ENCODE measurements around the gene GUCD1. TPM values are rescaled to one million over a fixed set of nuclear protein-coding genes. Genes with fewer than 3 reads are reported as not detected.

The GUCD1 gene
- total and polyA plus RNA-seq, 2 of the 13 experiments (the other 11 are each of a cell fraction or from before 2014, with no cell fraction given) = 128 to 245 TPM

GRCh38 chr22:24592851-24593558, 38.1 kb upstream of the GUCD1 start, which contains the start of gene LRRC75B:
LRRC75B (minus strand) TSS chr22:24593073; CDS start chr22:24593039, 34 bp downstream.
- CTCF ChIA-PET (ENCODE audit: low intra/inter-chr PET ratio, low total read pairs) = no interaction called here
- TF ChIP-seq MNT (IDR thresholded peaks at IDR 0.05) (no peak), POLR2A (IDR thresholded peaks at IDR 0.05; ENCODE audit: insufficient read depth in 1 of 2, low read depth in 2 of 2, low read length in 2 of 2) (peak; percentile 86 to 94), ZNF883 (CRISPR knock-in tag; IDR thresholded peaks at IDR 0.05; ENCODE audit: not compliant biosample characterization) (peak; percentile 28), SRSF1 (optimal IDR thresholded peaks at IDR 0.05; ENCODE audit: low read depth, low read length) (no peak), E2F2 (CRISPR knock-in tag; IDR thresholded peaks at IDR 0.05; ENCODE audit: borderline replicate concordance) (no peak), CBX2 (IDR thresholded peaks at IDR 0.05; ENCODE audit: low read depth, low read length) (no peak), CBX2 (CRISPR knock-in tag; IDR thresholded peaks at IDR 0.05; ENCODE audit: low read depth) (no peak), NFYC (CRISPR knock-in tag; IDR thresholded peaks at IDR 0.05) (peak; percentile 37; the same call in 1 of the 2 replicates), HOXA9 (CRISPR knock-in tag; IDR thresholded peaks at IDR 0.05; ENCODE audit: borderline replicate concordance) (no peak), CENPT (CRISPR knock-in tag; IDR thresholded peaks at IDR 0.05; ENCODE audit: low read depth) (no peak), HES4 (CRISPR knock-in tag; IDR thresholded peaks at IDR 0.05; ENCODE audit: borderline replicate concordance) (no peak), KLF15 (CRISPR knock-in tag; IDR thresholded peaks at IDR 0.05; ENCODE audit: borderline replicate concordance) (no peak), TFAP4 (IDR thresholded peaks at IDR 0.05; ENCODE audit: borderline replicate concordance, low read depth) (0 out of 2 replicates have a peak, but pooled peaks have one; percentile 8), ZHX1 (CRISPR knock-in tag; IDR thresholded peaks at IDR 0.05; ENCODE audit: low read depth) (peak; percentile 43; the same call in 1 of the 2 replicates), ZNF678 (CRISPR knock-in tag; IDR thresholded peaks at IDR 0.05) (no peak), SALL1 (CRISPR knock-in tag; IDR thresholded peaks at IDR 0.05) (peak; percentile 81)
- TF ChIP-seq, protein P1, sequence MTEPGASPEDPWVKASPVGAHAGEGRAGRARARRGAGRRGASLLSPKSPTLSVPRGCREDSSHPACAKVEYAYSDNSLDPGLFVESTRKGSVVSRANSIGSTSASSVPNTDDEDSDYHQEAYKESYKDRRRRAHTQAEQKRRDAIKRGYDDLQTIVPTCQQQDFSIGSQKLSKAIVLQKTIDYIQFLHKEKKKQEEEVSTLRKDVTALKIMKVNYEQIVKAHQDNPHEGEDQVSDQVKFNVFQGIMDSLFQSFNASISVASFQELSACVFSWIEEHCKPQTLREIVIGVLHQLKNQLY (CRISPR knock-in tag; IDR thresholded peaks at IDR 0.05) = no peak

More at GRCh38 chr22:24592851-24593558, 38.1 kb upstream of the GUCD1 start, which contains the start of gene LRRC75B:
- Histone ChIP-seq H3K79me2 (ENCODE audit: insufficient read depth, low read length) (peaks cover 10% of the 10 kb centered on the region), H2AFZ (ENCODE audit: low read length) (no peak within 1 kb of the TSS), H3K9ac (ENCODE audit: insufficient read depth, low read depth, low read length) (peak within 1 kb of the TSS; percentile 94), H3K4me3 (replicated peaks in 1 of 3; ENCODE audit: insufficient read depth in 1 of 3, low read depth in 2 of 3, low read length in 3 of 3) (peak within 1 kb of the TSS; percentile 79 to 88 (median 84)), H3K27me3 (ENCODE audit: control insufficient read depth in 1 of 2, insufficient read depth in 2 of 2, low read length in 2 of 2) (no peaks in the 10 kb centered on the region; a peak in 1 of 5 replicates), H3K4me1 (ENCODE audit: insufficient read depth, low read length) (peaks cover 74% of the 10 kb centered on the region), H3K36me3 (replicated peaks in 1 of 2; ENCODE audit: control insufficient read depth in 1 of 2, insufficient read depth in 2 of 2, low read length in 2 of 2) (peaks cover 5 to 7% of the 10 kb centered on the region in 2 experiments; a peak in 4 of 5 replicates), H3K4me2 (ENCODE audit: low read depth, low read length) (peak within 1 kb of the TSS; percentile 99), H3K9me3 (ENCODE audit: low read length) (no peaks in the 10 kb centered on the region), H4K20me1 (ENCODE audit: insufficient read depth, low read length) (no peaks in the 10 kb centered on the region), H3K27ac (ENCODE audit: extremely low read length, insufficient read depth, low read length) (peak within 1 kb of the TSS; percentile 97)
- intact Hi-C loops (cut with micrococcal nuclease; ENCODE audit: unreplicated experiment) (no loop called here), in situ Hi-C loops (cut with HindIII; ENCODE audit: extremely low pct_ligation_motif_present, low pct_unique_long_range_greater_than_20kb) (loop anchor here (5.0 kb wide), 1 partner anchor 36 kb away; the partner anchor contains the start of genes GUCD1 and SNRPD3)
- no TSS peak for BruUV-seq (replicated peaks)
- peak; percentile 89 for ATAC-seq
- no peak for FAIRE-seq
- DNase-seq (ENCODE audit: low spot score) = peak; percentile 85
- POLR2A ChIA-PET = interaction anchor here (0.7 to 5.7 kb wide), 17 partner anchors 9 to 88 kb away, joined by 3 to 76 read pairs (median 5); partner anchors contain the start of genes GGT1, GUCD1 and SNRPD3
- 0% methylated on average over 4 of the region's 72 CpGs for WGBS (ENCODE audit: low lambda C conversion rate)
